Kidney glomerular epithelial cell (primary cell): ENCODE measurements around the gene CEP128.

ENCODE experiments used
- DNase-seq: peaks from one replicate; lab custom pipeline; 2025; lab: John Stamatoyannopoulos, UW

Gene CEP128

GRCh38 chr14:80475074-80475473 is 466.5 kb downstream of the CEP128 start:
- DNase-seq: no peak

DNA sequence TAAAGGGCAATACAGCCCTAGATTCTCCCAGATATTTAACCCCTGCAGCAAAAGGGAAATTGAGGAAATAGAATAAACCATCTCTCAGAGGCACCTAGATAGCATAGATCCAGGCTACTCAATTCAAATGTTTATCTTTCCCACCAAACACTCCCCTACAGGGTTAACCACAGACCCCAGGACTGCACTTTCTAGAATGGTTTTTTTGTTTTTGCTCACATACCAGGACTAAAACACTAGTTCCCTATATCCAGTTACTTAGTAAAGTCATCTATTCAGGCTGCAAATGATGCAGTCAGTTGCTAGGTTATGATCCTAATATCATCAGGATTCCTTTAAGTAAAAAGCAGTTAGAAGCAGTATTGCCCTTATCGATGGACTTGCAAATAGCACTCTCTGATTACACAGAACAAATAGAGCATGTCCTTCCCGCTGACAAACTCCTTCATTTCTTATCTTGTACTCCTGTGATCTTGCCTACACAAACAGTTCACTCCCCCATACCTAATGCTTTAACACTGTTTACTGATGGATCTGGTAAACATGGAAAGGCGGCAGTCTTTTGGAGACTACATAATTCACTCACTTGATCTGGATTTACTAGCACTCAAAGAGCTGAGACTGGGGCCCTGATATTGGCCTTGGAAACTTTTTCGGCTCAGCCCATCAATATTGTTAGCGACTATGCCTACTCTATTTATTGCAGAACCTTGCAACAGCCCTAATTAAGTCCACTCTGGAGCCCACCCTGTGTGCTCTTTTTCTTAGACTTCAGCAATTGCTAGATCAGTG is 473.0 kb downstream of the CEP128 start:
- no peak for DNase-seq

GRCh38 chr14:80465546-80466220 is 475.9 kb downstream of the CEP128 start:
- no peak for DNase-seq

DNA sequence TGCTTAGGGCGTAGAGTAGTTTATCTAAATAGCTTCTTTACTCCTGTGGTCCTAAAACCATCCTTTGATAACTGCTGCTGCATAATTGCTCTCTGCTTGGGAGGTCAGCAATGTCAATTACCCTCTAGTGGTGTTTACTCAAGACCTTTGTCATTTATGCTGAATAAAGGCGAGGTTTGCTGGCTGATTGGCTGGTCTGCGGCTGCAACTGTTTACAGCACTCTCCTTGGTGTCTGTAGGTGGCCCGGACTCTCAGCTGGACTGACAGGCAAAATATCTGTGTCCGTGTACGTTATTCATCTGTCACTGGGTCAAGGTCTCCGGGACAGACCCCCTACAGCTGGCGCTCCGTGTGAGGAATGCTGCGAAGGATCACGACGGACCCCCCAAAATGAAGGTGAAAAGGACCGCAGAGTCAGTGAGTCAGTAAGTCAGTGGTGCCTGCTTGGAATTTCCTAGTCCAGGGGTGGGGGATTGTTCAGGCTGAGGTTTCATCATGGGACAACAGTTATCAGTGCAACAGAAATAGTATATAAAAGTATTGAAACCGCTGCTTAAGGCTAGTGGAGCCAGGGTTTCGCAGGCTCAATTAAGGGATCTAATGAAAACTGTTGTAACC is 476.9 kb downstream of the CEP128 start:
- DNase-seq: no peak

DNA sequence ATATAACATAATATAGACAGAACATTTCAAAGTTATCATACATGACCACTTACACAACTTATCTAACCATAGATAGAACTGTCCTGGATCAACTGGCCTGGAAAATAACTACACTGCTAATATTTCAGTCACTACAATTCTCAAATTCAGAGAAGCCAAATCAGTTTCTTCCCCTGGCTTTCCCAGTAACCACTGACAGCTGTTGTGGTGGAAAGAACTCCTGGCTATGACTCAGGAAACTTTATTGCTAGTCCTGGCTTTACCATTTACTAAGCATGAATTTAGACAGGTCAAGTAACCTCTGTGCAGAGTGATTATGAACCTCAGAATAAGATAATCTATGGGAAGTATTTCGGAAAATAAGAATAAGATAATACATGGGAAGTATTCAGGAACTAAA is 485.3 kb downstream of the CEP128 start:
- DNase-seq: no peak

GRCh38 chr14:80455031-80455430 is 486.5 kb downstream of the CEP128 start:
- DNase-seq: no peak

- DNase-seq: no peak
Measured at GRCh38 chr14:80448267-80448666, 493.3 kb downstream of the CEP128 start.

DNA sequence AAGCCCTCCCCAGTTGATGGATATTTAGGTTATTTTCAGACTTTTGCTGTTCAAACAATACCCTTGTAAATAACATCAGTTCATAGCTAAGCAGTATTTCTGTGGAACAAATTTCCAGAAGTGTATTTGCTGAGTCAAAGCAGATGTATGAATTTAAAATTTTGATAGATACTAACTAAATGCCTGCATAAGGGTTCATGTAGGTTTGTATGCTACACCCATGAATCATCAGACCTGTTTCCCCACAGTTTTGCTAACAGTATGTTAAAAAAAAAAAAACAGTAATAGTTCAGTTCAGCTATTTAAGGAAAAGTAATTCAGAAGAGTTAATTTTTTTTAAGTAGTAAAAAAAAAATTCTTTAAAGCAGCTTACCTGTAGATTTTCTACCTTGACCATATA is 494.1 kb downstream of the CEP128 start:
- DNase-seq: no peak
